OCI-LY3 (cell line): ENCODE results near the gene CD300H.

Source experiments
- H2AFZ ChIP-seq: fragments of 200-600, 300-600 bp; shearing (Covaris generic); 2 replicates; pipeline ENCODE4 v1.6.0; 2014; ENCODE audit warnings: antibody characterized with exemption, low read depth, low read length
- H3K27ac ChIP-seq: fragments of 200-600, 300-600 bp; sonication (generic); 2 replicates; pipeline ENCODE4 v1.5.1; 2014; ENCODE audit warnings: mild to moderate bottlenecking, low read length, moderate library complexity, mixed read lengths
- H3K27me3 ChIP-seq: fragments of 200-600, 300-600 bp; sonication (generic); 2 replicates; pipeline ENCODE4 v1.6.1; 2014; ENCODE audit warnings: low read depth, low read length, mixed read lengths
- H3K36me3 ChIP-seq: fragments of 200-600, 300-600 bp; sonication (generic); replicated peaks from 2 replicates; pipeline ENCODE3; 2014; ENCODE audit warnings: low read depth, low read length, mixed read lengths
- H3K4me1 ChIP-seq: fragments of 300-600, 200-600 bp; sonication (generic); 2 replicates; pipeline ENCODE4 v1.6.1; 2014; ENCODE audit warnings: low read length, mixed read lengths
- H3K4me2 ChIP-seq: fragments of 200-600, 300-600 bp; sonication (generic); 2 replicates; pipeline ENCODE4 v1.6.1; 2014; ENCODE audit warnings: low read length, mixed read lengths
- H3K4me3 ChIP-seq: fragments of 300-600, 200-600 bp; sonication (generic); 2 replicates; pipeline ENCODE4 v1.5.1; 2014; ENCODE audit warnings: antibody characterized with exemption, mild to moderate bottlenecking, low read length, moderate library complexity
- H3K79me2 ChIP-seq: fragments of 300-600, 200-600 bp; shearing (Covaris generic); 2 replicates; pipeline ENCODE4 v1.6.1; 2014; ENCODE audit warnings: mild to moderate bottlenecking, low read length, mixed read lengths
- H3K9ac ChIP-seq: fragments of 300-600, 200-600 bp; shearing (Covaris generic); 2 replicates; pipeline ENCODE4 v1.6.0; 2014; ENCODE audit warnings: mild to moderate bottlenecking, low read length, moderate library complexity
- H3K9me3 ChIP-seq: fragments of 200-600, 300-600 bp; shearing (Covaris generic); 2 replicates; pipeline ENCODE4 v1.6.1; 2014; ENCODE audit warnings: low read length, mixed read lengths; ENCODE audit not compliant: insufficient read depth
- H4K20me1 ChIP-seq: fragments of 200-600, 300-600 bp; sonication (generic); 2 replicates; pipeline ENCODE4 v1.6.1; 2016; ENCODE audit warnings: low read length, mixed read lengths; ENCODE audit not compliant: insufficient read depth
- CTCF ChIP-seq: fragments of 200-600, 300-600 bp; sonication (generic); IDR thresholded peaks from 2 replicates; pipeline ENCODE4 v1.5.1; 2014; ENCODE audit warnings: antibody characterized with exemption, low read length, low read depth
- EZH2phosphoT487 ChIP-seq: fragments of 200-600 bp; shearing (Covaris generic); IDR thresholded peaks from 2 replicates; pipeline ENCODE4 v1.6.1; 2018; ENCODE audit warnings: antibody characterized with exemption, mixed run types, low read depth

CD300H gene

DNA sequence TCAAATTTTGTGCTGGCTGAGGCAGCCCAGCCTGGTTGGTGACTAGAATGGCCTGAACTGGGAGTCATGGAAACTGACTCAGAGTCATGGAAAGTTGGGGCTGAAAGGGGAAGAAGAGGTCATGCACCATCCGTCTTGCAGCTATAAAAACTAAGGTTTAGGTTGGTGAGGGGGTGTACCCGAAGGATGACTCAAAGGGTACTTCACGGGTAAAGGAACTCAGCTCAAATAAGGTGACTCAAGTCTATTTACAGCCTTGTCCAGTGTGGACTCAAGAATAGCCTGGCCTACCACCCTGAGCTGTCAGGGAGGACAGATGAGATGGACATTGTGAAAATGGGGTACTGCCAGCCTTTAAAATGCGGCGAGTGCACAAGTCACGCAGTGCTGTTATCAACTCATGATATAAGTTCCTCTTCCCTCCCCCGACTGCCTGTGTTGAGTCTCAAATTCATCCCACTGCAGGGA, 54.7 kb downstream of the CD300H start:
- H3K9ac ChIP-seq = no peak overlapping the region

GRCh38 chr17:74512036-74512435, 55.3 kb downstream of the CD300H start:
- Histone ChIP-seq H3K4me2 (no peak overlapping the region), H3K27me3 (peaks cover 19% of the 10 kb centered on the region), H3K36me3 (no peaks in the 10 kb centered on the region), H2AFZ (no peak overlapping the region), H3K4me1 (no peaks in the 10 kb centered on the region), H3K27ac (no peak overlapping the region), H3K4me3 (no peak overlapping the region), H3K9ac (no peak overlapping the region), H3K79me2 (no peaks in the 10 kb centered on the region), H3K9me3 (0 out of 2 replicates have a peak, but pooled peaks cover 6% of the 10 kb centered on the region), H4K20me1 (no peaks in the 10 kb centered on the region)
- TF ChIP-seq CTCF (no peak), EZH2phosphoT487 (no peak)

More for the DNA sequence above, 54.7 kb downstream of the CD300H start:
- no peak overlapping the region for H3K4me3 ChIP-seq
- TF ChIP-seq EZH2phosphoT487 = no peak
- no peak for TF ChIP-seq CTCF
- no peak overlapping the region for H3K27ac ChIP-seq
- H3K9me3 ChIP-seq = 0 out of 2 replicates have a peak, but pooled peaks cover 6% of the 10 kb centered on the region
- H4K20me1 ChIP-seq = no peaks in the 10 kb centered on the region
- H3K36me3 ChIP-seq = no peaks in the 10 kb centered on the region
- no peaks in the 10 kb centered on the region for H3K79me2 ChIP-seq
- no peaks in the 10 kb centered on the region for H3K4me1 ChIP-seq
- H2AFZ ChIP-seq = no peak overlapping the region
- no peak overlapping the region for H3K4me2 ChIP-seq
- H3K27me3 ChIP-seq = peaks cover 18% of the 10 kb centered on the region
